KOPT-K1 (cell line): ENCODE data around the gene EGLN2.
"Not testable (repeated sequence)": the region's sequence is repeated elsewhere in the genome, so short reads cannot be mapped to it uniquely, and the experiment has no call there.

Experiments
- H3K27ac ChIP-seq: fragments of 200-600 bp; sonication (generic); 2 replicates; pipeline ENCODE4 v1.5.1; 2016; ENCODE audit warnings: antibody characterized with exemption, mild to moderate bottlenecking, low read depth, low read length; ENCODE audit not compliant: poor library complexity, severe bottlenecking
- H3K36me3 ChIP-seq: fragments of 200-600 bp; sonication (generic); 2 replicates; pipeline ENCODE4 v1.5.1; 2017; ENCODE audit warnings: antibody characterized with exemption, mild to moderate bottlenecking, low read length, moderate library complexity; ENCODE audit not compliant: insufficient read depth
- H3K9me3 ChIP-seq: fragments of 200-600 bp; sonication (generic); 2 replicates; pipeline ENCODE4 v1.5.1; 2017; ENCODE audit warnings: antibody characterized with exemption, low read length, mild to moderate bottlenecking; ENCODE audit not compliant: insufficient read depth, poor library complexity, severe bottlenecking

EGLN2 gene

DNA sequence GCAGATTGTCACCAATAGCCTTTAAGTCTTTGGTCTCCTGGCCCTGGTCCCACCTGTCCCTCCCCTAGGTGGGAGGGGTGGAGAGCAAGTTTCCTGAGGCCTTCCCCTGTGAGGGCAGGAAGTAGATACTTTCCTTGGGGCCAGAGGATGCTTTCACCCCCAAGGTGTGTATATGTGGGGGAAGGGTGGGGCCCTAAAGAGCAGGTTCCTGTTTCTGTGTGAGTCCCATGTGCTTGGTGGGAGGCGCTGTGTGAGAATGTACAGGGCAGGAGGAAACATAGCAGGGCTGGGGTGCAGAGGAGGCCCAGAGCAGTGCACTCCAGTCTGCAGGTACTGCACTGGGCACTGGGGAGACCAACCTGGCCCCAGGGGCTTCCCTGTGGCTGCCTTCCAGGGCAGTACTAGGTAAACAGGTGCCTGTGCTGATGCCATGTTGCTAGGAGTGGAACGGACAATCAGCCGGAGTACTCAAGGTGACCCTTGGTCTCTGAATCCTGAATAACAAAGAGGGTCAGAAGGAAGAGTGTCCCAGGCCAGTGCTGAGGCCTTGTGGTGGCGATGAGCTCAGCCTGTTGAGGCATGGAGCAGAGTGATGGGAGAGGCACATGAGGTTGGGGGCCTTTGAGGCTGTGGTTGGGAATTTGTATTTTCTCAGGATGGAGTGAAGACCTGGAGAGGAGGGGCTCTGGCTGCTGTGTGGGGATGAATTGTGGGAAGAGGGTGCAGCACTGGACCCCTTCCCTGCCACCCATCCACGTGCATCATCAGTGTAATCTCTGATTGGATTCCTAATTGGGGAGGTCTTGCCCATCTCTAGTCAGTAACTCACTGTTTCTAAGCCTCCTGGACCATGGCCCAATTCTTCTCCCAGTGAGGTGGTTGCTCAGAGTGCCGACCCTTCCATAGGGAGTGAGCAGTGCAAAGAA is 5.1 kb downstream of the EGLN2 start:
- Histone ChIP-seq H3K36me3 (peaks cover 85% of the 10 kb centered on the region), H3K9me3 (no peaks in the 10 kb centered on the region), H3K27ac (peak overlapping the region; percentile 27)

DNA sequence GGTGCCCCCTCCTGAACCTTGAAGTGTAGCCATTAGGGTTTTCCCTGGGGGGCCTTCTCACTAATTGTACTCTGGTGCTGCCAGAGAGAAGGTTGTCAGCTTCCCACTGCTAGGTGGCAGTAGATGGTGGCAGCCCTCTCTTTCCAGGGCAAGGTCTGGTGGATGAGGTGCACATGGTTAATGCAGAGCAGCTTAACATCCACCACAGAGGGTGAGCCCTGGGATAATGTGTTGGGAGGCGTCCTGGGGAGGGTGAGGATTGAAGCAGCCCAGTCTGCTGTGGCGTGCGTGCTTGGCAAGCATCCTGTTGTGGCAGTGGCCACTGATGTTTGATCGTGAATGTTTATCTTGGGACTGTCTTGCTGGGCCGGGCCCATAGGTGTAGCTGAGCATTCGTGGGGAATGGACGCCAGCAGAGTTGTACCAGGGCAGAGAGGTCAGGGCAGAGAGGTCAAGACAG is 5.8 kb downstream of the EGLN2 start:
- H3K36me3 ChIP-seq = peaks cover 92% of the 10 kb centered on the region
- no peak overlapping the region for H3K27ac ChIP-seq
- H3K9me3 ChIP-seq = no peaks in the 10 kb centered on the region

DNA sequence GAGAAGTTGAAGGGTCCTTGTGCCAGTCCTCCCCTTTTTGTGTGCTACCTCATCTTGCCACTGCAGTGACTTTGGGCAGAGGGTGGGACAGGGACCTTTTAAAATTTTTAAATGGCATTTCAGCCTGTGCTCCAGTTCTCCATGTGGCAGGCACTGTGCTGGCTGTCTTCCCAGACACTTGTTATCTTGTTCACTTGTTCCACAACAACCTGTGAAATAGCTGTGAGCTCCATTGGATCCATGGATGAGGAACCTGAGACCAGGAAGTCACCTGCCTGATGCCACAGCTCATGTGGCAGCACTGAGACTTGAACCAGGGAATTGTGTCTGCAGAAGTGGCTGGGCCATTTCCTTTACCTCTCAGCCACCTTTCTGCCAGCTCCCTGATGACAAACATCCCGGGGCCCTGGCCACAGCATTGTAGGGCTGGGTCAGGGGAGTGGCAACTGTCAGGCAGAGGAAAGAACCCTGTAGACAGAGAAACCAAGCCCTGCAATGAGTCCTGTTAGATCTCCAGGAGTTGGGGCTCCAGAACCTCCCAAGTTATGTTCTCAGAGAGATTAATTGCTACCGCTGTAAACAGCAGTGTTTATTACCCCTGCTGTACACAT is 6.4 kb downstream of the EGLN2 start:
- H3K9me3 ChIP-seq = no peaks in the 10 kb centered on the region
- peaks cover 97% of the 10 kb centered on the region for H3K36me3 ChIP-seq
- H3K27ac ChIP-seq = no peak overlapping the region

GRCh38 chr19:40806423-40807146 is 7.6 kb downstream of the EGLN2 start:
- H3K9me3 ChIP-seq = no peaks in the 10 kb centered on the region
- peaks cover 88% of the 10 kb centered on the region for H3K36me3 ChIP-seq
- no peak overlapping the region for H3K27ac ChIP-seq

- Histone ChIP-seq H3K9me3 (no peaks in the 10 kb centered on the region), H3K27ac (no peak overlapping the region), H3K36me3 (peaks cover 80% of the 10 kb centered on the region)
Measured at GRCh38 chr19:40807147-40808020, 8.4 kb downstream of the EGLN2 start.

DNA sequence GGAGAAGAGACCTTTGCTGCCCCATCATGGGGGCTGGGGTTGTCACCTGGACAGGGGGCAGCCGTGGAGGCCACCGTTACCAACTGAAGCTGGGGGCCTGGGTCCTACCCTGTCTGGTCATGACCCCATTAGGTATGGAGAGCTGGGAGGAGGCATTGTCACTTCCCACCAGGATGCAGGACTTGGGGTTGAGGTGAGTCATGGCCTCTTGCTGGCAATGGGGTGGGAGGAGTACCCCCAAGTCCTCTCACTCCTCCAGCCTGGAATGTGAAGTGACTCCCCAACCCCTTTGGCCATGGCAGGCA is 9.0 kb downstream of the EGLN2 start:
- Histone ChIP-seq H3K36me3 (peaks cover 75% of the 10 kb centered on the region), H3K9me3 (no peaks in the 10 kb centered on the region), H3K27ac (no peak overlapping the region)

DNA sequence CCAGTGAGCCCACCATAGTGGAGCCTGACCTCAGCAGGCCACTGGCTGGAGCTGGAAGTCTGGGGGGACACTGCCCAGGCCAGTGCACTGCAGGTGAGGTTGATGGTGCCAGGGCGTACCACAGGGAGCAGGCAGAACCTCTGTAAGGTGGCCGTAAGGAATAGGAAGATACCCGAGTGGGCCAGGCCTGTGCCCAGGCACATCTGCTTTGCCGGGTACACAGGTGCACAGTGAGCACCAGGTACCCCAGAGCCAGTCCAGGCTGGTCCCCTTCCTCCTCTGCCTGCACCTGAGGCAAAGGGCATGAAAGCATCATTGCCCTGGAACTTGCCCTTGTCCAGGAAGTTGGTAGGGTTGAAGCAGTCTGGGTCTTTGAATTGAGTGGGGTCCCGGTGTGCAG is 9.5 kb downstream of the EGLN2 start:
- H3K36me3 ChIP-seq = peaks cover 69% of the 10 kb centered on the region
- no peak overlapping the region for H3K27ac ChIP-seq
- H3K9me3 ChIP-seq = no peaks in the 10 kb centered on the region

DNA sequence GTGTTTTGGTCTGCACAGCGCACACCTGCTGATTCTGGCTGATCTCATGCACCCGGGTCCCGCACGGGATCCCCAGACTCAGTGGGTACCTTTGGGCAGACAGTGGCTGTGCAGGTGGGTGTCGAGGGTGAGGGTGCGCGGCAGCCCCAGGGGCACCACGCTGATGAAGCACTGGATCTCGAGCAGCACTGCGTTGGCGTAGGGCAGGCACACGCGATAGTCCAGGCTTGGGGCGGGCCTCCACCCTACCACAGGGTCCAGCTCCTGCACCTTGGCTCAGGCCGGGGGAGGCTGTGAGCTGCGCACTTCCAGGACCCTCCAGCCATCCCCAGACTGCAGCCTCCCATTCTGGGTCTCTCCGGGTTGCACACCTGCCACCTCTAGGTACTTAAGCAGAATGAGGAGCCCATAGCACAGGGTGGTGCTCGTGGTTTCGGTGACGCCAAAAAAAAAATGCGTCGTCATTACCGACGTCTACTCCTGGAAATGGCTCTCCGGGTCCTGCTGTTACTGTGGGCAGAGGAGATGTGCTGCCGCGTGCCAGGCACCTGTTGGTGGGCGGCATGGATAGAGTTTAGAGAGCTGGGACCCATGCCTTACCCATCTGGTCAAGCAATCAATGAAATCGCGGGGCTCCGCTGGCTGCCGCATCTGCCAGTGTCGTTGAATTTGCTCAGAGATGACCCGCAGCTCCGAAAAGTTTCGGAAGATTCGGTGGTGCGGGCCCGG is 10.5 kb downstream of the EGLN2 start:
- H3K9me3 ChIP-seq = no peaks in the 10 kb centered on the region
- H3K27ac ChIP-seq = no peak overlapping the region
- H3K36me3 ChIP-seq = peaks cover 59% of the 10 kb centered on the region

GRCh38 chr19:40810160-40810559 is 11.2 kb downstream of the EGLN2 start:
- Histone ChIP-seq H3K9me3 (no peaks in the 10 kb centered on the region), H3K27ac (no peak overlapping the region), H3K36me3 (peaks cover 53% of the 10 kb centered on the region)

- H3K27ac ChIP-seq, H3K9me3 ChIP-seq: not testable (repeated sequence)
- H3K36me3 ChIP-seq = peaks cover 46% of the 10 kb centered on the region
Measured at GRCh38 chr19:40810649-40811408, 11.8 kb downstream of the EGLN2 start.

DNA sequence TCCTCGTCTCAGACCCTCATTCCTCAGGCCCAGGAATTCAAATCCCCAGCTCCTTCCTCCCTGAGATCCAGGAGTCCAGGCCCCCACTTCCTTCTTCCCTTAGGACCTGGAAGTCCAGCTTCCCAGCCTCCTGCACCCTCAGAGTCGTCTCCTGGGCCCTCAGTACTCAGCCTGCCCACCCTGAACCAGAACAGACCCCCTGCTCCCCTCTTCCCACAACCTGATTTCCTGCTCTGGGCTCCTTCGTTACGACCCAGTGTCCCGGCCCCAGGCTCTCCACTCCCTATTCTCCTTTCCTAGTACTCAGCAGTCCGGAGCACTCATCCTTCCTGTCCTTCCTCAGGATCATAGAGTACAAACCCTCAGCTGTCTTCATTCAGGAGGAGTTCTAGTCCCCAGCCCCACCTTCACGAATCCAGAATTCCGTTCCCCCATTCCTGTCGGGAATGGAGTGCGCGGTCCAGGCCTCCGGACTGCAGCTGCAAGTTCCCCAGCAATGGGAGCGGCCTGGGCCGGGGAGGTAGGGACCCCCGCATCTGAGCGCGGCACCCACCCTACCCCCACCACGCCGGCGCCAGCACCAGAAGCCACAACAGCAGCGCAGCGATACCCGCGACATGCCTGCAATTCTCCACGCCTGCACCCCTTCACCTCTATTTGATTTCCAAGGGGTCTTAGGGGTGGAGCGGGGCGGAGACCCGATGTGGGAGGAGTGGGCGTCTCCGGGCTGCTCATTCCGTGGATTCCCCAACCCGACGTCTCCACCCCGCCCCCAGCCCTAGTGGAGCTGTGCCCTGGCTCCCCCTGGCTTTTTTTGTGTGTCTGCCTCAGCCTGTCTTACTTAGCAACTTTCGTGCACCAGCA is 12.7 kb downstream of the EGLN2 start:
- Histone ChIP-seq H3K27ac (no peak overlapping the region), H3K36me3 (peaks cover 37% of the 10 kb centered on the region), H3K9me3 (no peaks in the 10 kb centered on the region)

GRCh38 chr19:40812571-40812970 is 13.6 kb downstream of the EGLN2 start:
- H3K9me3 ChIP-seq, H3K27ac ChIP-seq: not testable (repeated sequence)
- H3K36me3 ChIP-seq = peaks cover 29% of the 10 kb centered on the region

DNA sequence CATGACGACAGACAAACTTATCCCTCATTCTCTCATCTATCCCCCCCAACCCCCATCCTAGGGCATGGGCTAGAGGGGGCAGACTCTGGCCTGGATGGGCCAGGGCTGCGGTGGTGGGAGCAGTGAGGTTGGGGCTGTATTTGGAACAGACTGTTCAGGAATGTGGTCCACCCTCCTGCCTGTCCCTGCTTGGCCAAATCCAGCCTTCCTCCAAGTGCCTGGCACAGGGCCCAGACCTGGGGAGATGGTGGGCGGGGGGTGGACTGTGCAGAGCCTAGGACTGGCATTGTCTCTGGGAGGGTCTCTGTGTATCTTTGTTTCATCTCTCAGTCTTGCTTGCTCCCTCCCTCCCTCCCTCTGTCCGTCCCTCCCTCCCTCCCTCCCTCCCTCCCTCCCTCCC is 14.2 kb downstream of the EGLN2 start:
- Histone ChIP-seq H3K27ac (no peak overlapping the region), H3K9me3 (no peaks in the 10 kb centered on the region)

More for the DNA sequence above, 14.2 kb downstream of the EGLN2 start:
- H3K36me3 ChIP-seq = peaks cover 22% of the 10 kb centered on the region
